IMR-90 (cell line): ENCODE results near the gene OPCML. TPM values are rescaled to one million over a fixed set of nuclear protein-coding genes. Genes with fewer than 3 reads are reported as not detected.

Source experiments
- ATAC-seq: fragments of 200-7000 bp; cut with Tn5 transposase; 2 replicates; pipeline ENCODE4 v1.9.1; 2020; ENCODE audit warnings: low read depth, mild to moderate bottlenecking, moderate library complexity
- BruUV-seq: library from RNA; stranded (reverse); fragments of 400-500 nt; replicated peaks from 2 replicates; lab custom pipeline; 2021; lab: Mats Ljungman, UMichigan
- CTCF ChIA-PET: fragments of 300-600 bp; formaldehyde crosslinking; extraction: SDS; loops from one replicate; lab custom pipeline; 2021; ENCODE audit warnings: antibody characterized with exemption; lab: Yijun Ruan, JAX
- POLR2A ChIA-PET: fragments of 300-600 bp; sonication (Branson Sonifier 250); formaldehyde crosslinking; loops from one replicate; lab custom pipeline; 2022; ENCODE audit warnings: antibody characterized with exemption; ENCODE audit not compliant: unreplicated experiment; lab: Charles Lee
- DNase-seq: peaks from one replicate; pipeline ENCODE4 v3.0.0; 2013
- H2AFZ ChIP-seq: replicated peaks from 2 replicates; pipeline ENCODE3; 2013; ENCODE audit warnings: low read length, mild to moderate bottlenecking; ENCODE audit not compliant: poor library complexity
- H2AK5ac ChIP-seq: 2 replicates; pipeline ENCODE4 v1.6.1; 2013; ENCODE audit warnings: low read depth, low read length, inconsistent platforms
- H2AK9ac ChIP-seq: replicated peaks from 2 replicates; pipeline ENCODE3; 2013; ENCODE audit warnings: mild to moderate bottlenecking, low read depth, low read length, moderate library complexity; ENCODE audit not compliant: poor library complexity
- H2BK120ac ChIP-seq: 2 replicates; pipeline ENCODE4 v1.6.1; 2013; ENCODE audit warnings: low read depth, low read length, inconsistent platforms
- H2BK15ac ChIP-seq: 3 replicates; pipeline ENCODE4 v1.6.1; 2013; ENCODE audit warnings: low read depth, low read length, inconsistent platforms
- H2BK20ac ChIP-seq: 2 replicates; pipeline ENCODE4 v1.6.1; 2013; ENCODE audit warnings: low read depth, mild to moderate bottlenecking, inconsistent platforms, low read length, moderate library complexity
- H2BK5ac ChIP-seq: 2 replicates; pipeline ENCODE4 v1.6.1; 2013; ENCODE audit warnings: mild to moderate bottlenecking, low read depth, low read length, inconsistent platforms; ENCODE audit not compliant: poor library complexity, severe bottlenecking
- H3K14ac ChIP-seq: replicated peaks from 2 replicates; pipeline ENCODE4 v1.6.1; 2013; ENCODE audit warnings: low read depth, low read length, inconsistent platforms
- H3K18ac ChIP-seq: 2 replicates; pipeline ENCODE4 v1.6.1; 2013; ENCODE audit warnings: low read depth, low read length, control low read depth
- H3K23ac ChIP-seq: 2 replicates; pipeline ENCODE4 v1.6.1; 2013; ENCODE audit warnings: low read depth, low read length, inconsistent platforms
- H3K27ac ChIP-seq: 2 replicates; pipeline ENCODE4 v1.5.1; 2013; ENCODE audit warnings: mild to moderate bottlenecking, control low read depth, low read length; ENCODE audit not compliant: insufficient read depth
- H3K27me3 ChIP-seq: 2 replicates; pipeline ENCODE4 v1.6.1; 2013; ENCODE audit warnings: low read length; ENCODE audit not compliant: control insufficient read depth, insufficient read depth
- H3K36me3 ChIP-seq: 2 replicates; pipeline ENCODE4 v1.6.1; 2013; ENCODE audit warnings: low read length, mixed read lengths; ENCODE audit not compliant: control insufficient read depth, insufficient read depth
- H3K4ac ChIP-seq: 2 replicates; pipeline ENCODE4 v1.6.1; 2013; ENCODE audit warnings: low read depth, low read length, inconsistent platforms
- H3K4me1 ChIP-seq: 2 replicates; pipeline ENCODE4 v1.6.1; 2013; ENCODE audit warnings: low read length, mixed read lengths; ENCODE audit not compliant: control insufficient read depth, insufficient read depth
- H3K4me2 ChIP-seq: 2 replicates; pipeline ENCODE4 v1.6.1; 2013; ENCODE audit warnings: low read depth, mild to moderate bottlenecking, control low read depth, low read length, moderate library complexity
- H3K4me3 ChIP-seq: 2 replicates; pipeline ENCODE4 v1.5.1; 2013; ENCODE audit warnings: low read depth, mild to moderate bottlenecking, control low read depth, low read length, moderate library complexity; ENCODE audit not compliant: insufficient read depth
- H3K56ac ChIP-seq: 2 replicates; pipeline ENCODE4 v1.6.1; 2013; ENCODE audit warnings: low read length, inconsistent platforms; ENCODE audit not compliant: insufficient read depth; ENCODE audit errors: extremely low read depth
- H3K79me1 ChIP-seq, 2 experiments: 2 replicates each; pipeline ENCODE4 v1.6.1; 2013; ENCODE audit warnings: low read length in 2 of 2, inconsistent platforms in 1 of 2, low read depth in 1 of 2
- H3K9ac ChIP-seq: 2 replicates; pipeline ENCODE4 v1.6.1; 2013; ENCODE audit warnings: low read depth, low read length, control low read depth
- H3K9me1 ChIP-seq: 2 replicates; pipeline ENCODE4 v1.6.1; 2013; ENCODE audit warnings: low read length, inconsistent platforms; ENCODE audit not compliant: insufficient read depth
- H3K9me3 ChIP-seq: 2 replicates; pipeline ENCODE4 v1.6.1; 2013; ENCODE audit warnings: low read length; ENCODE audit not compliant: control insufficient read depth, insufficient read depth
- H4K20me1 ChIP-seq: 2 replicates; pipeline ENCODE4 v1.6.1; 2013; ENCODE audit warnings: low read length, inconsistent platforms; ENCODE audit not compliant: insufficient read depth
- H4K5ac ChIP-seq: 2 replicates; pipeline ENCODE4 v1.6.1; 2013; ENCODE audit warnings: mild to moderate bottlenecking, low read depth, low read length, control low read depth
- H4K8ac ChIP-seq, 2 experiments: 2 replicates each; pipeline ENCODE4 v1.6.1; 2013; ENCODE audit warnings: low read depth in 2 of 2, low read length in 2 of 2, control low read depth in 1 of 2, inconsistent platforms in 1 of 2
- H4K91ac ChIP-seq: 2 replicates; pipeline ENCODE4 v1.6.1; 2013; ENCODE audit warnings: low read depth, low read length, inconsistent platforms; ENCODE audit not compliant: insufficient read depth
- CHD1 ChIP-seq: IDR thresholded peaks from 2 replicates; pipeline ENCODE4 v1.6.1; 2012; ENCODE audit warnings: low read depth, low read length, improper control_type of control experiment
- MAFK ChIP-seq: IDR thresholded peaks from 2 replicates; pipeline ENCODE4 v1.6.1; 2012; ENCODE audit warnings: low read depth, low read length, improper control_type of control experiment
- MAZ ChIP-seq: IDR thresholded peaks from 2 replicates; pipeline ENCODE4 v1.6.1; 2012; ENCODE audit warnings: low read depth, mild to moderate bottlenecking, low read length, improper control_type of control experiment, moderate library complexity, borderline replicate concordance
- MXI1 ChIP-seq: IDR thresholded peaks from 2 replicates; pipeline ENCODE4 v1.6.1; 2012; ENCODE audit warnings: low read depth, mild to moderate bottlenecking, low read length, moderate library complexity, borderline replicate concordance
- POLR2A ChIP-seq: IDR thresholded peaks from 2 replicates; pipeline ENCODE4 v1.6.1; 2012; ENCODE audit warnings: mild to moderate bottlenecking, low read depth, low read length
- RCOR1 ChIP-seq: IDR thresholded peaks from 2 replicates; pipeline ENCODE4 v1.6.1; 2012; ENCODE audit warnings: mild to moderate bottlenecking, low read length, improper control_type of control experiment; ENCODE audit not compliant: insufficient replicate concordance
- WGBS, 2 experiments: methylation state at CpG; one replicate each; pipeline versions ENCODE4 v1.1.5 to v1.1.7; 2013; ENCODE audit warnings: missing lambda C conversion rate in 2 of 2; ENCODE audit not compliant: insufficient read length in 1 of 2; ENCODE audit errors: extremely low coverage in 2 of 2; 5-methylcytosine and 5-hydroxymethylcytosine counted together
- dilution Hi-C: fragments of 300-500 bp; cut with HindIII; formaldehyde crosslinking; loops from one replicate; pipeline ENCODE4 v1.14.3; 2018; ENCODE audit warnings: low sequenced_read_pairs; ENCODE audit not compliant: unreplicated experiment
- in situ Hi-C: fragments of 300-500 bp; cut with MboI; formaldehyde crosslinking; loops from 3 replicates; pipeline ENCODE4 v1.14.3; 2019; ENCODE audit warnings: low sequenced_read_pairs, inconsistent platforms, mixed read lengths
- intact Hi-C: fragments of 100-400 bp; cut with micrococcal nuclease; formaldehyde crosslinking; loops from 2 replicates; pipeline ENCODE4 v1.10.0; 2022
- polyA plus RNA-seq, 3 experiments: library from polyadenylated mRNA; depleted of rRNA; stranded (reverse); fragments of >200 nt; gene quantifications; 2 replicates each; pipeline ENCODE4 v1.2.3, GENCODE V29; 2012; ENCODE audit warnings: low replicate concordance in 1 of 3
- total RNA-seq: library from RNA; depleted of rRNA; stranded (reverse); fragments of >200 nt; gene quantifications from 2 replicates; pipeline ENCODE4 v1.2.3, GENCODE V29; 2012
- TF ChIP-seq, protein P1 (sequence below): fragments of 150-350 bp; IDR thresholded peaks from 2 replicates; pipeline ENCODE4 v1.6.1; 2016; ENCODE audit warnings: low read depth, mild to moderate bottlenecking, low read length, moderate library complexity, borderline replicate concordance
- TF ChIP-seq, protein P2 (sequence below): fragments of 150-350 bp; IDR thresholded peaks from 2 replicates; pipeline ENCODE4 v1.6.1; 2017; ENCODE audit warnings: mild to moderate bottlenecking, antibody characterized with exemption, low read length, low read depth

The OPCML gene
- total and polyA plus RNA-seq, 2 of the 4 experiments (the other 2 are of a cell fraction) = under 0.01 to 2.6 TPM

DNA sequence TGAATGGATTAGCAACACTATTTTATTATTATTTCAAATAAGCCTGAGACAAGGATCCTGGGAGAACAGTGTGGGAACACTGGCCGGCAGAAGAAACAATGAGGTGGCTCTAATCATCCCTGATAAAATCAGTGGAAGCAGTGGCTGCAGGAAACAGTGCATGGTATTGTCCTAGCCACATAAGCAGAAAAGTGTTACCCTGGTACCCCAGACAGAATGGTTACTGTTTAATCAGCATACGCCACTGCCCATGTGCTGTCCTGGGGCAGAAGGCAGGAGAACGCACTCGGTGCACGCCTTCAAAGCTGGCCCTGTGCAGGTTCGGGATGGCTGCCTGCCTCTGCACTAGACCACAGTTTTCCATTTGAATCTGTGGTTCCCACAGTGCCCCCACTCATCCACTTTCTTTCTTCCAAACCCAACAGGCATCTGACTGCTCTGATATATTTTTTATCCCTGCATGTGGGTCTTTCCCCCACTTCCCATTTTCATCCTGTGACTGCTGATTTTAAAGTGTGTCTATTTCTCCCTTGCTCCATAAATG is 25.7 kb downstream of the OPCML start:
- Histone ChIP-seq H2AK9ac (no peak overlapping the region), H4K20me1 (no peaks in the 10 kb centered on the region), H2BK120ac (no peak overlapping the region), H3K4me3 (no peak overlapping the region), H4K5ac (no peak overlapping the region), H2AK5ac (no peak overlapping the region), H3K27me3 (no peaks in the 10 kb centered on the region), H4K91ac (no peak overlapping the region), H3K36me3 (no peaks in the 10 kb centered on the region), H3K23ac (no peak overlapping the region), H3K18ac (no peak overlapping the region), H3K27ac (no peak overlapping the region), H3K9me3 (peaks cover 34% of the 10 kb centered on the region), H2AFZ (no peak overlapping the region), H2BK5ac (no peak overlapping the region), H2BK20ac (no peak overlapping the region), H4K8ac (no peak overlapping the region), H3K14ac (no peak overlapping the region), H3K56ac (no peak overlapping the region), H3K9ac (no peak overlapping the region), H3K4ac (no peak overlapping the region), H3K79me1 (no peaks in the 10 kb centered on the region), H3K4me2 (no peak overlapping the region), H3K4me1 (no peaks in the 10 kb centered on the region), H3K9me1 (no peaks in the 10 kb centered on the region), H2BK15ac (no peak overlapping the region)
- TF ChIP-seq, protein P1, sequence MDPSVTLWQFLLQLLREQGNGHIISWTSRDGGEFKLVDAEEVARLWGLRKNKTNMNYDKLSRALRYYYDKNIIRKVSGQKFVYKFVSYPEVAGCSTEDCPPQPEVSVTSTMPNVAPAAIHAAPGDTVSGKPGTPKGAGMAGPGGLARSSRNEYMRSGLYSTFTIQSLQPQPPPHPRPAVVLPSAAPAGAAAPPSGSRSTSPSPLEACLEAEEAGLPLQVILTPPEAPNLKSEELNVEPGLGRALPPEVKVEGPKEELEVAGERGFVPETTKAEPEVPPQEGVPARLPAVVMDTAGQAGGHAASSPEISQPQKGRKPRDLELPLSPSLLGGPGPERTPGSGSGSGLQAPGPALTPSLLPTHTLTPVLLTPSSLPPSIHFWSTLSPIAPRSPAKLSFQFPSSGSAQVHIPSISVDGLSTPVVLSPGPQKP = no peak
- TF ChIP-seq, protein P2, sequence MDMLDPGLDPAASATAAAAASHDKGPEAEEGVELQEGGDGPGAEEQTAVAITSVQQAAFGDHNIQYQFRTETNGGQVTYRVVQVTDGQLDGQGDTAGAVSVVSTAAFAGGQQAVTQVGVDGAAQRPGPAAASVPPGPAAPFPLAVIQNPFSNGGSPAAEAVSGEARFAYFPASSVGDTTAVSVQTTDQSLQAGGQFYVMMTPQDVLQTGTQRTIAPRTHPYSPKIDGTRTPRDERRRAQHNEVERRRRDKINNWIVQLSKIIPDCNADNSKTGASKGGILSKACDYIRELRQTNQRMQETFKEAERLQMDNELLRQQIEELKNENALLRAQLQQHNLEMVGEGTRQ = no peak
- TF ChIP-seq MXI1 (no peak), MAZ (no peak), CHD1 (no peak), MAFK (no peak), POLR2A (no peak), RCOR1 (no peak)
- ChIA-PET POLR2A (no interaction called here), CTCF (no interaction called here)
- dilution Hi-C loops = no loop called here
- no TSS peak for BruUV-seq
- intact Hi-C loops = no loop called here
- in situ Hi-C loops = no loop called here
- ATAC-seq = no peak
- 65% methylated on average over 4 of the region's 6 CpGs; no CpG with 5 or more reads in 1 of the 2 experiments for WGBS, 2 experiments
- DNase-seq = no peak
